KOPT-K1 (cell line): ENCODE data around the gene FLVCR2.

Experiments
- H3K27ac ChIP-seq: fragments of 200-600 bp; sonication (generic); 2 replicates; pipeline ENCODE4 v1.5.1; 2016; ENCODE audit warnings: antibody characterized with exemption, mild to moderate bottlenecking, low read depth, low read length; ENCODE audit not compliant: poor library complexity, severe bottlenecking
- H3K36me3 ChIP-seq: fragments of 200-600 bp; sonication (generic); 2 replicates; pipeline ENCODE4 v1.5.1; 2017; ENCODE audit warnings: antibody characterized with exemption, mild to moderate bottlenecking, low read length, moderate library complexity; ENCODE audit not compliant: insufficient read depth
- H3K9me3 ChIP-seq: fragments of 200-600 bp; sonication (generic); 2 replicates; pipeline ENCODE4 v1.5.1; 2017; ENCODE audit warnings: antibody characterized with exemption, low read length, mild to moderate bottlenecking; ENCODE audit not compliant: insufficient read depth, poor library complexity, severe bottlenecking

FLVCR2 gene

DNA sequence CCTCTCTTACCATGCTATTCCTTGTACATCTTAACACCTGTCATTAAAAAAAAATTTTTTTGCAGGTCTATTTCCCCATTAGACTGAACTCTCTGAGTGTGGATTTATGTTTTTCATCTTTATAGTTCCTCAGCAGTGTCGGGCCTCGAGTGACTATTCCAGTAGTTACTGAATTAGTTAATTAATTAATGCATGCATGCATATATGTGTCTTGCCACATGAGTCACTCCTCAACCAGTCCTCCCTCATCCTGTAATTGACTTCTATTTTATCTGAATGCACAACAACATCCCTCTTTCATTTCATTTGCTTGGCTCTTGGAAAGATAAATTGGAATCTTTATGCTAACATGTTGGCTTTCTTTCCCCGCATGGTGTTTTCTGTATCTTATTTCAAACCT is 46.6 kb downstream of the FLVCR2 start:
- Histone ChIP-seq H3K36me3 (no peaks in the 10 kb centered on the region), H3K9me3 (no peaks in the 10 kb centered on the region), H3K27ac (no peak overlapping the region)

DNA sequence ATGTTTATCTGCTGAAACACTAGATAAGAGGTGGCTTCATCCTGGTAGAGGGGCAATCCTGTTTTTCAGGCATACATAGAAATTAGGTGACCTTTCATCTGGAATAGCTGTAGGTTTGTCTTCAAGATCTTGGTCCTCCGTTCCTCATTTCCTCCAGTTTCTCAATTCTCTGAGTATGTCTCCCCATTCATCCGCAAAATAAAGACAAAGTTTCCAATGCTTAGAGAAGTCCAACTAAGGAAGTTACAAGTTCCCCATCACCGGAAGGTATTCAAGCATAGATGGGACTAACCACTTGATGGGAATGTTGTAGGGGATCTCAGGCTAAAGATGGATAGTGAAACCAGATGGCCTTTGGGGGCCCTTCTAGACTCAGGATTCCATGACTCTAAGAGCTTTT is 48.0 kb downstream of the FLVCR2 start:
- Histone ChIP-seq H3K9me3 (no peaks in the 10 kb centered on the region), H3K36me3 (no peaks in the 10 kb centered on the region), H3K27ac (no peak overlapping the region)

DNA sequence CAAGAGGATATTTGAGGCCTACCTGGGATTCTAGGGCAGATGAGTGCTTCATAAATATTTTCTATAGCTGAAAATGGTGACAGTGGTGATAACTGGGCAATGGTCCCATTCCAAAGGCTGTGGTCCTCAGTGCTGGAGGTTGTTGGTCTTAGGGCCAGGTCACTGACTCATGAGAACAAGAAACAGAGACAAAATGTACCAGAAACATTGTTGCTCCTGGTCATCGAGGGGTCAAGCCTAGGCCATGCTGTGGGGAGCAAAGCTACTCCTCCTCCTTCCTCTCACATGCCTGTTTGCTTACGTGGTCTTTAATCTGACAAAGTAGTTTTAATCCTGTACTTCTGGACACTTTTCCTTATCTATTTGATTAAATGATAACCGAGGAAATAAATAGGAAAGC is 48.4 kb downstream of the FLVCR2 start:
- H3K9me3 ChIP-seq = no peaks in the 10 kb centered on the region
- no peak overlapping the region for H3K27ac ChIP-seq
- no peaks in the 10 kb centered on the region for H3K36me3 ChIP-seq

DNA sequence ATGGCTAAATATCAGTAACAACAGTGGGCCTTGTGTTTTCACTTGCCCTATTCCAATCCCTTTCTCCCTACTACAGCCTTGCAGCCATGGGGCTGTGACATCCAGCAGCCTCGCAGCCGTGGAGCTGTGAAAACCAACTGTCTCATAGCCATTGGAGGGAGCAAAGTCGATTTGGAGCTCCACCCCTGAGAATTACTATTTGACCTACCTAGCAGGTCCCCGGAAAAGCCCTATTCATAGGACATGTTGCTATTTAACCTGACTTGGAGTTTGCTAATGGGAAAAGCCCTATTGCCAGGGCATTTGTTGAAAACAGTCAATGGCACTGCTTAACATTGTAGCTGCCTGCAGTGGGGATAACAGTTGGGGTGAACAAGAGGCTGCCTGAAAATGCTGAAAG is 49.0 kb downstream of the FLVCR2 start:
- no peaks in the 10 kb centered on the region for H3K36me3 ChIP-seq
- H3K27ac ChIP-seq = no peak overlapping the region
- H3K9me3 ChIP-seq = no peaks in the 10 kb centered on the region

DNA sequence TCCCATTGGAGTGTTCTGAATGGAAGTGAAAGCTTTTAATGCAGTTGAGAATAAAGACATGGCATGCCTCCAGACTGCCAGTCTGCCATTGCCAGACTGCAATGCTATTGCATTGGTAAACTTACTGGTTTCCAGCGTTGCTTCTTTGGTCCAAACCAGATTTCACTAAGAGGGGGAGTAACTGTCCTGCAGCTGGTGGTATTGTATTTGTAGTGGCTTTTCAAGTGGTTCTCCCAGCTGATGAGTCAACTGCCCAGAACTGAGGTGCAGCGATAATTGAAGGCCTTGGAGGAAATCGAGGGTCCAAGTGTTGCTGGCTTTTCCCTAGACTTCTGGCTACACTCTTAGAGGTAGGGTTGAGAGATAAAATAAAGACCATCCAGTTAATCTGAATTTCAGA is 50.4 kb downstream of the FLVCR2 start:
- H3K27ac ChIP-seq = no peak overlapping the region
- no peaks in the 10 kb centered on the region for H3K9me3 ChIP-seq
- no peaks in the 10 kb centered on the region for H3K36me3 ChIP-seq

DNA sequence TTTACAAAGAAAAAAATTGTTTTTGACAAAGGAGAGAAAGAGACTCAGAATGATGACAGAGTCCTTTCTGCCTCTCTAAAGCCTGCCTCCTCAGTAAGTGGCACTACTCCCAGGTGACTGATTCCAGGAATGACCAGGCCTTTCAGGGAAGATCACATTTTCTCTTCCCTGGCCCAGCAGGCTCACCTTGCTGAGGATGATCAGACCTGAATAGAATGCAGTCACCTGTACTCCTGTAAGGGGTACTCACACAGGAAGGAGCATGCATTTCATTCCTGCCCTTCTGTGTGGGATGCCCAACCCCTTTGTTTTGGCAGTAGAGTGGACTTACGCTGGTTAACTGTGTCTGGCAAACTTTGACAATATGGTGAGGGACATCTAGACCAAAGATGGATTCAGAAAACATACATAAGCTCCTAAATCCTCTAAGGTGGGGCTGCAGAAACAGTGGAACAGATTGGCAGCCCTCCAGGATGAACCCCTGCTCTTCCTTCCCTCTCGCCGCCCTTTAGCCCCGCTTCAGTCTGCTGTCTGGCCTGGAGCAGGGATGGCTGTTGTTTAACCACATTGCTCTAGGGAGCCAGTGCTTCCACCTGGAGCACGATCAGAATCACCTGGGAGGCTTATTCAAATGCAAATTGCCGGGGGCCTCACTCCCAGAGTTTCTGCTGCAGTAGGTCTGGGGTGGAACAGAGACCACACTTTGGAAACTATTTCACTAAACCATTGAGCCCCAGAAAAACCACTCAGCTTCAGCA is 52.5 kb downstream of the FLVCR2 start:
- Histone ChIP-seq H3K36me3 (no peaks in the 10 kb centered on the region), H3K27ac (no peak overlapping the region), H3K9me3 (no peaks in the 10 kb centered on the region)

DNA sequence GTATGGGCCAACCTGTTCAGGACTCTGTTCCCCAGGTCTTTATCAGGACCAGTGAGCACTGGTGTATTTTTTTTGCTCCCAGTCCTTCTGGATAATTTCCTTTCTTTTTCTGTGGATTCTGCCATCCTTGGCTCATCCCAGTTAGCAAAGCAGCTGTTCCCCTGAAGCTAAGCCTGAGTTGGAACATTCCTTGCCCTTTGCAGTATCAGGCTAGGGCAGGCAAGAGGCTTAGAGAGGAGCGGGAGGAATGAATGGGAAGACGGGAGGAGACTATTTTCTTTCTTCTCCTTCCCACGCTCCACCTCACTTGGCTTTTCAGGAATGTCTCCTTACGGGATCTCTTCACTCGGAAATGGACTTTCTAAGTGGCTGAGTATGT is 53.0 kb downstream of the FLVCR2 start:
- no peaks in the 10 kb centered on the region for H3K36me3 ChIP-seq
- no peaks in the 10 kb centered on the region for H3K9me3 ChIP-seq
- H3K27ac ChIP-seq = no peak overlapping the region

DNA sequence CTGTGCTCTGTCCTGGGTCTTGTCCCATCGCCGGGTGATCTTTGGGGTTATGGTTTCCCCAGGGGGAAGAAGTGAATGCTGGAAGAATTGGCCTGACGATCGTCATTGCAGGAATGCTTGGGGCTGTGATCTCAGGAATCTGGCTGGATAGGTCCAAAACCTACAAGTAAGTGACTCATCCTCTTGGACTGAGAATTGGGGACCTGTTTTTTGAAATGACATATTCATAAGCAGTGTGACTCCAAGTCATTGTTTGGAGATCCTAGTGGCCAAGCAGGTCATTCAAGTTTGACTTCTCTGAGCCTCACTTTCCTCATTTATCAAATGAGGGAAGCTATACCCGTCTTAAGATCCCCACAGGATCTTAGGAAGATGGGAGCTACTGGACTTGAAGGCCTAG is 56.4 kb downstream of the FLVCR2 start:
- no peaks in the 10 kb centered on the region for H3K36me3 ChIP-seq
- no peak overlapping the region for H3K27ac ChIP-seq

DNA sequence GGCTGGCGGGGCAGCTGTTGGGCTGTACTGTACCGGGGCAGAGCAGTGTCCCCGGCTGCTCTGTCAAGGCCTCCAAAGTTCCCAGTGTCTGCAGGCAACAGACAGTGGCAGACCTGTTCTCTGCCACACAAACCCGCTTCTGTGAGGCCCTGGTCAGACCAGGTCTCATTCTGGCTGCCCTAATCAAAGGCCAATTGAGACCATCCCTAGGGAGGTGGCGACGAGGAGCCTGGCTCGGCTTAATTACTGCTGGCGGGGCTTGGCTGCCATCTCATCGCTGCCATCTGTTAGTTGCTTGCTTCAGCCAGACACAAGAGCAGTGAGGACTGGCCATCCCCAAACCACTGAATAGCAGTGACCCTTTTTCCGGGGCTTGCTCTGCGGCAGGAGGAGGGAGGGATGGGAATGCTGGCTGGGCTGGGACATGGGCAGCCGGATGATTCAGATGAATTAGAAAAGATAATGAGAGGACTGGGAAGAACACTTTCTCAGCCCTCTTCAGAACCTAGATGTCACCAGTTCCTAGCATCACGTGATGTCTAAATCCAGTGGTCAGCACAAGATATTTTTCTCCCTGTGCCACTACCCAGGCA is 57.8 kb downstream of the FLVCR2 start:
- Histone ChIP-seq H3K9me3 (no peaks in the 10 kb centered on the region), H3K27ac (no peak overlapping the region), H3K36me3 (no peaks in the 10 kb centered on the region)

More for the DNA sequence above, 56.4 kb downstream of the FLVCR2 start:
- no peaks in the 10 kb centered on the region for H3K9me3 ChIP-seq

DNA sequence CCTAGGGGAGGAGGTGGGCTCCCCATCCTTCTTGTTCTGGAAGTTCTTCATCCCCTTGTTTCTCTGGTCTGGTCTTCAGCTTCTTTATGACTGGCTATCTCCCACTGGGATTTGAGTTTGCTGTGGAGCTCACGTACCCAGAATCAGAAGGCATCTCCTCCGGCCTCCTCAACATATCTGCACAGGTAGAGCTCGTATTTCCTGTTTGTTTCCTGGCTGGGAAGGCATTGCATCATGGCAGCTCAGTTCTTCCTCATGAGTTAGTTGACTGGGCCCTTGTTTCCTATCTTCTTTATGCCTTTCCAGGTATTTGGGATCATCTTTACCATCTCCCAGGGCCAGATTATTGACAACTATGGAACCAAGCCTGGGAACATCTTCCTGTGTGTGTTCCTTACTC is 62.5 kb downstream of the FLVCR2 start:
- no peak overlapping the region for H3K27ac ChIP-seq
- no peaks in the 10 kb centered on the region for H3K36me3 ChIP-seq
- H3K9me3 ChIP-seq = no peaks in the 10 kb centered on the region

DNA sequence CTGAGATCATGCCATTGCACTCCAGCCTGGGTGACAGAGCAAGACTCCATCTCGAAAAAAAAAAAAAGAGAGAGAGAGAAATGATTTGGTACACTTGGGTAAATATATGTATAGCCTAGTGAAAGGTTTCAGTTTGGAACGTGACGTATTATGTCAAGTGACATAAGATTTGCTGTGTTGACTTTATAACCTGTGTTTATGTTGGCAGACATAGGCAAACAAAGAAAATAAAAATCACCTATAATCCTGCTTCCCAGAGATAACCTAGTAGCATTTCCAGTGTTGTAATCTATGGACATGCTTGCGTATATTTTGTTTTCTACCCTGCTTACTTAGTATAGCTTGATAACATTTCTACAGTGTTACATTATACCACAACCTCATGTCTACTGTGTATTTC is 65.6 kb downstream of the FLVCR2 start:
- Histone ChIP-seq H3K27ac (no peak overlapping the region), H3K9me3 (no peaks in the 10 kb centered on the region), H3K36me3 (peaks cover 18% of the 10 kb centered on the region)

DNA sequence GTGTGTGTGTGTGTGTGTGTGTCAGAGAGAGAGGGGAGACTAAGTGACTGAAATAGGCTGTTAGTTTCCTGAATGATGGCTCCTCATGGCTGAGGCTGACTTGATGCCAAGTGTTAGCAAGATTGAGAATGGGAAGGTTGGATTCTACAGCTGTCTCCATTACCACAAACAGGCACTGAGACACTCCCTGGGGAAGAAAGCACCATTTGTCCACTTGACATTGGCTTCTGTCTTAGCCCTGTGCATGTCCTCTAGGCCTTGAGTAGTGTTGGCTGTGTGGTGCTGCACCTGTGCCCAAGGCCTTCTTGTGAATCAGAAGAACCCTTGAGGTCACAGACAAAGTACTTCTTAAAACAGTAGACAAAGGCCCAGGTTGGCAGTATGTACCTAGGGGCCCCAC is 66.6 kb downstream of the FLVCR2 start:
- Histone ChIP-seq H3K27ac (no peak overlapping the region), H3K9me3 (no peaks in the 10 kb centered on the region), H3K36me3 (peaks cover 29% of the 10 kb centered on the region)

DNA sequence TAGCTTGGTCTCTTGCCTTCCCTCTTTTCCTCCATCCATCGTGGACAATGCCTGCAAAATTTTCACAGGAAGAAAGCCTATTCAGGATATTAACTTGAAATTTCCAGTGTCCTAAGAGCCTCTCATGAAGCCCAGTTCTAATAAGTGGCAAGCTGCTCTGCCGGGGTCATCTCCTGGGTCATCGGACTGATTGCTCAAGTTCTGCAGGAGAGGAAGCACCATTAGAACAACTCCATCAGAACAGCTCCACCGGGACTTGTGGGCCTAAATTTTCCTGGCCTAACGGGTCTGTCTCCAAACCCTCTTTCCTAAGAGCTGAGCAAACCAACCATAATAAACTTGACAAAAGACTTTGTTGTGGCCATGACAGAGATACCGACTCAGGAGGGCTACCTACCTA is 68.3 kb downstream of the FLVCR2 start:
- H3K36me3 ChIP-seq = peaks cover 46% of the 10 kb centered on the region
- no peak overlapping the region for H3K27ac ChIP-seq
- H3K9me3 ChIP-seq = no peaks in the 10 kb centered on the region

DNA sequence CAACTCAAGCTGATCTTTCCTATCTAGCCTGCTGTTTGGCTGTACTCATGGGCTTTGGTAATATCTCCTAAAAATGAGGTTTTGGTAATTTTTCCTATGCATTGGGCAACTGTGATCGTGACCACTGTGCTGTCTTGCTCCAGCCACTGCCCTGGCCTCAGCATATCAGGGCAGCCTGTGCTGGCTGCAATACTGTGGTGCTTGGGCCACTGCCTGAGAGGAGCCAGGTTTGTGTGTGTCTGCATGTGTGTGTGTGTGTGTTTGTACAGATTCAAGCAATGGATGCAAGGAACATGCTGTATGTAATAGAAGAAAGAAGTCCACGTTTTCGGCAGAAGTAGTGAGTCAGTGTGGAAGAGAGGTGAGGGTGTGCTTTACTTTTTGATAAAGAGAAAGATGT is 69.2 kb downstream of the FLVCR2 start:
- peaks cover 55% of the 10 kb centered on the region for H3K36me3 ChIP-seq
- H3K27ac ChIP-seq = no peak overlapping the region
- H3K9me3 ChIP-seq = no peaks in the 10 kb centered on the region

DNA sequence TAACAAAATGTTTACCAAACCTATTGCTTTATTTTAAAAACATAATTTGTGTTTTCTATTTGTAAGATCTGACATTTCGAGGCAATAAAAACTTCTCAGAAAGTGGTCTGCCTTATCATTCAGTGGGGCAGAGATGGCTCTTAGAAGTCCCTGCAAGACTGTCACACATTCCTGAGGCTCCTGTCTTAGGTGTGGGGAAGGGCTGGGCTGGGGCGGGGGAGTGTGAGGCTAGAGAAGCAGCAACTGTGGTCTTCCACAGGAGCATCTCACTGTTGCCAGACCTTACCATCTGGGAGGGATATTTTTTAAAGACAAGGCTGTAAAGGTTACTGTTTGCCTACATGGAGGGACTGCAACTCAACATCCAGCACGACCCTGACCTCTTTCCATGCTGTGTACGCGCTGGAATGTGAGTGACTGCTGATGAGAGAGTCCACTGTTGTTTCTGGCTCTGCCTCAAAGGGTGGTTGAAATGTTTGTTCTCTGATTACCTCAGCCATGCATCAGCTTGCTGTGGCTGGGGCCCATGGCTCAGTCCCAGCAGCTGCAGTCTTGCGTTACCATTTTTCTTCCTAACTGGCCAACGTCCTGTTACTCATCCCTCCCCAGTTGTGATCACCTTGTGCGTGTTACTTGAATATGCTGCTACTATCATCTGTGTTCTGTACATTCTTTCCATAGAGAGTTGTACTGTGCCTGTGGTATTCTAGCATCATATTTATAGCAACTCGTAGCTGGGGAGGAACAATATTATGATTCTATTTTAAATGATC is 69.8 kb downstream of the FLVCR2 start:
- Histone ChIP-seq H3K36me3 (peaks cover 61% of the 10 kb centered on the region), H3K9me3 (no peaks in the 10 kb centered on the region), H3K27ac (no peak overlapping the region)
